PC-3 (cell line): ENCODE measurements around the gene C8A.

Source experiments
- CTCF ChIP-seq: fragments of 300-600 bp; sonication (generic); conservative IDR thresholded peaks from 2 replicates; pipeline ENCODE4 v1.5.1; 2017; ENCODE audit warnings: antibody characterized with exemption, low read depth, mild to moderate bottlenecking, low read length
- EZH2 ChIP-seq: fragments of 300-600 bp; sonication (generic); IDR thresholded peaks from one replicate; pipeline ENCODE4 v1.6.1; 2017; ENCODE audit warnings: antibody characterized with exemption, mild to moderate bottlenecking, low read length; ENCODE audit not compliant: unreplicated experiment

GRCh38 chr1:56824271-56824670, 30.3 kb upstream of the C8A start:
- TF ChIP-seq CTCF (no peak), EZH2 (no peak)
